H1 (cell line): ENCODE data around the gene EXT2. TPM values are rescaled to one million over a fixed set of nuclear protein-coding genes. Genes with fewer than 3 reads are reported as not detected.

Experiments used
- CTCF ChIA-PET: fragments of 300-600 bp; sonication (Branson Sonifier 250); formaldehyde crosslinking; loops from one replicate; lab custom pipeline; 2021; ENCODE audit not compliant: partially characterized antibody; lab: Charles Lee
- POLR2A ChIA-PET: fragments of 300-600 bp; sonication (Branson Sonifier 250); formaldehyde crosslinking; loops from one replicate; lab custom pipeline; 2021; ENCODE audit warnings: inconsistent platforms; ENCODE audit not compliant: partially characterized antibody; lab: Charles Lee
- DNase-seq, 2 experiments: peaks; one replicate each; pipeline versions ENCODE4 v3.0.0 to v3.0.0-alpha.2; 2010 to 2022; ENCODE audit warnings: low spot score in 2 of 2, low read depth in 1 of 2, mixed read lengths in 1 of 2
- FAIRE-seq: peaks from 2 replicates; lab custom pipeline; 2011; peaks lifted over from hg19 to GRCh38; lab: Jason Lieb, UNC
- H2AFZ ChIP-seq: 2 replicates; pipeline ENCODE4 v1.8.1; 2012; ENCODE audit warnings: low read length, inconsistent platforms
- H2AK5ac ChIP-seq: 2 replicates; pipeline ENCODE4 v1.6.1; 2013; ENCODE audit warnings: low read depth, low read length
- H2BK120ac ChIP-seq: replicated peaks from 2 replicates; pipeline ENCODE3; 2013; ENCODE audit warnings: low read depth, low read length, inconsistent platforms
- H2BK12ac ChIP-seq: 2 replicates; pipeline ENCODE4 v1.6.1; 2013; ENCODE audit warnings: low read depth, low read length
- H2BK15ac ChIP-seq: 2 replicates; pipeline ENCODE4 v1.6.1; 2013; ENCODE audit warnings: low read length
- H2BK20ac ChIP-seq: 2 replicates; pipeline ENCODE4 v1.6.1; 2013; ENCODE audit warnings: low read length
- H2BK5ac ChIP-seq: 2 replicates; pipeline ENCODE4 v1.6.1; 2013; ENCODE audit warnings: low read depth, low read length
- H3K14ac ChIP-seq: 2 replicates; pipeline ENCODE4 v1.6.1; 2013; ENCODE audit warnings: inconsistent platforms; ENCODE audit not compliant: insufficient read length
- H3K18ac ChIP-seq: 2 replicates; pipeline ENCODE4 v1.6.1; 2013; ENCODE audit warnings: low read length; ENCODE audit errors: extremely low read depth
- H3K23ac ChIP-seq: 2 replicates; pipeline ENCODE4 v1.6.1; 2013; ENCODE audit warnings: inconsistent platforms; ENCODE audit not compliant: insufficient read length
- H3K23me2 ChIP-seq: 2 replicates; pipeline ENCODE4 v1.6.1; 2013; ENCODE audit warnings: low read depth, low read length
- H3K27ac ChIP-seq: 2 replicates; pipeline ENCODE4 v1.6.1; 2011; ENCODE audit warnings: low read depth, low read length, inconsistent platforms
- H3K27me3 ChIP-seq, 4 experiments: replicated peaks in 1 of 4; 1 replicate in 1 of 4; 2 replicates in 3 of 4; pipeline versions ENCODE4 v1.6.1 to v1.8.1; 2011 to 2013; ENCODE audit warnings: low read length in 3 of 4, mild to moderate bottlenecking in 3 of 4, inconsistent platforms in 2 of 4, mixed read lengths in 2 of 4, moderate library complexity in 1 of 4; ENCODE audit not compliant: control insufficient read depth in 3 of 4, insufficient read depth in 3 of 4; ENCODE audit errors: extremely low read depth in 1 of 4
- H3K36me3 ChIP-seq, 4 experiments: 2 replicates each; pipeline versions ENCODE4 v1.6.1 to v1.8.1; 2011 to 2013; ENCODE audit warnings: mild to moderate bottlenecking in 4 of 4, low read length in 3 of 4, moderate library complexity in 2 of 4, control low read depth in 1 of 4, inconsistent platforms in 1 of 4; ENCODE audit not compliant: insufficient read depth in 4 of 4, control insufficient read depth in 2 of 4
- H3K4ac ChIP-seq: replicated peaks from 2 replicates; pipeline ENCODE3; 2013; ENCODE audit warnings: low read length, low read depth, mixed read lengths, inconsistent platforms; ENCODE audit not compliant: insufficient read length
- H3K4me1 ChIP-seq, 4 experiments: replicated peaks in 1 of 4; 1 replicate in 1 of 4; 2 replicates in 3 of 4; pipeline versions ENCODE4 v1.6.1 to v1.8.1; 2011 to 2013; ENCODE audit warnings: low read length in 3 of 4, inconsistent platforms in 2 of 4, mixed read lengths in 1 of 4; ENCODE audit not compliant: insufficient read depth in 4 of 4, control insufficient read depth in 3 of 4
- H3K4me2 ChIP-seq, 2 experiments: 2 replicates each; pipeline versions ENCODE4 v1.6.1 to v1.8.1; 2011 to 2013; ENCODE audit warnings: low read depth in 2 of 2, low read length in 2 of 2, control low read depth in 1 of 2, inconsistent platforms in 1 of 2, mild to moderate bottlenecking in 1 of 2; ENCODE audit not compliant: insufficient read depth in 1 of 2
- H3K4me3 ChIP-seq, 4 experiments: fragments of 200-600, 300-600 bp in 1 of 4; sonication (generic), shearing (Covaris generic), sonication (Bioruptor Twin) in 1 of 4; 2 replicates each; pipeline versions ENCODE4 v1.5.1 to v1.8.1; 2011 to 2016; ENCODE audit warnings: low read length in 4 of 4, low read depth in 3 of 4, control low read depth in 2 of 4, inconsistent platforms in 2 of 4, mild to moderate bottlenecking in 2 of 4, mixed read lengths in 1 of 4, moderate library complexity in 1 of 4; ENCODE audit not compliant: insufficient read depth in 2 of 4; ENCODE audit errors: extremely low read depth in 1 of 4
- H3K56ac ChIP-seq: replicated peaks from 2 replicates; pipeline ENCODE3; 2013; ENCODE audit warnings: low read depth, mild to moderate bottlenecking, mixed read lengths, low read length, inconsistent platforms; ENCODE audit not compliant: insufficient read length
- H3K79me1 ChIP-seq: 2 replicates; pipeline ENCODE4 v1.6.1; 2013; ENCODE audit warnings: low read depth, low read length, control low read depth
- H3K79me2 ChIP-seq, 2 experiments: 2 replicates each; pipeline versions ENCODE4 v1.6.1 to v1.8.1; 2012 to 2013; ENCODE audit warnings: low read length in 2 of 2, mild to moderate bottlenecking in 2 of 2, inconsistent platforms in 1 of 2; ENCODE audit not compliant: insufficient read depth in 2 of 2, control insufficient read depth in 1 of 2
- H3K9ac ChIP-seq, 4 experiments: replicated peaks in 1 of 4; 1 replicate in 1 of 4; 2 replicates in 3 of 4; pipeline versions ENCODE4 v1.6.1 to v1.8.1; 2011 to 2013; ENCODE audit warnings: low read depth in 3 of 4, low read length in 3 of 4, control low read depth in 2 of 4, mild to moderate bottlenecking in 2 of 4, moderate library complexity in 2 of 4, inconsistent platforms in 1 of 4; ENCODE audit errors: extremely low read depth in 1 of 4
- H3K9me3 ChIP-seq, 2 experiments: 2 replicates each; pipeline versions ENCODE4 v1.6.1 to v1.8.1; 2012 to 2013; ENCODE audit warnings: mild to moderate bottlenecking in 2 of 2, moderate library complexity in 2 of 2, control low read depth in 1 of 2, inconsistent platforms in 1 of 2, low read depth in 1 of 2, low read length in 1 of 2, mixed read lengths in 1 of 2; ENCODE audit not compliant: insufficient read depth in 2 of 2
- H4K20me1 ChIP-seq, 2 experiments: replicated peaks in 1 of 2; 2 replicates each; pipeline versions ENCODE3 to v1.8.1; 2011 to 2013; ENCODE audit warnings: inconsistent platforms in 2 of 2, low read length in 2 of 2, mild to moderate bottlenecking in 1 of 2; ENCODE audit not compliant: insufficient read depth in 2 of 2, control insufficient read depth in 1 of 2
- H4K5ac ChIP-seq: 2 replicates; pipeline ENCODE4 v1.6.1; 2013; ENCODE audit warnings: low read length, low read depth, mixed read lengths, inconsistent platforms; ENCODE audit not compliant: insufficient read length
- H4K8ac ChIP-seq: 2 replicates; pipeline ENCODE4 v1.8.0; 2013; ENCODE audit warnings: mild to moderate bottlenecking, moderate library complexity, low read length, inconsistent platforms; ENCODE audit not compliant: insufficient read depth; ENCODE audit errors: extremely low read depth
- H4K91ac ChIP-seq: replicated peaks from 2 replicates; pipeline ENCODE3; 2013; ENCODE audit warnings: low read length, mixed read lengths, inconsistent platforms; ENCODE audit not compliant: insufficient read length
- CHD1 ChIP-seq: IDR thresholded peaks from 2 replicates; pipeline ENCODE4 v1.6.1; 2012; ENCODE audit warnings: low read depth, low read length, improper control_type of control experiment
- EZH2 ChIP-seq: fragments of 200-600 bp; sonication (generic); IDR thresholded peaks from 2 replicates; pipeline ENCODE4 v1.7.1; 2012; ENCODE audit warnings: low read depth, mild to moderate bottlenecking, moderate library complexity, low read length, inconsistent platforms; ENCODE audit not compliant: severe bottlenecking
- HDAC2 ChIP-seq, 2 experiments: fragments of 300-600 bp in 1 of 2; sonication (generic) in 1 of 2; IDR thresholded peaks; 2 replicates each; pipeline ENCODE4 v1.6.1; 2011 to 2012; ENCODE audit warnings: low read depth in 2 of 2, low read length in 2 of 2, mild to moderate bottlenecking in 2 of 2, moderate library complexity in 2 of 2, borderline replicate concordance in 1 of 2, inconsistent platforms in 1 of 2
- POLR2AphosphoS5 ChIP-seq: IDR thresholded peaks from 2 replicates; pipeline ENCODE4 v1.6.1; 2011; ENCODE audit warnings: low read depth, low read length
- POU5F1 ChIP-seq: IDR thresholded peaks from 2 replicates; pipeline ENCODE4 v1.6.1; 2011; ENCODE audit warnings: low read depth, mild to moderate bottlenecking, low read length, moderate library complexity
- RXRA ChIP-seq: IDR thresholded peaks from 2 replicates; pipeline ENCODE4 v1.6.1; 2011; ENCODE audit warnings: low read depth, mild to moderate bottlenecking, low read length, moderate library complexity; ENCODE audit not compliant: insufficient read depth
- WGBS, 2 experiments: shearing (Covaris generic) in 1 of 2; methylation state at CpG; one replicate each; pipeline versions ENCODE4 v1.1.6 to v1.1.7; 2013 to 2015; ENCODE audit warnings: low lambda C conversion rate in 2 of 2, mixed read lengths in 2 of 2, inconsistent platforms in 1 of 2, low coverage in 1 of 2, missing lambda C conversion rate in 1 of 2; ENCODE audit not compliant: insufficient replicate concordance in 2 of 2, insufficient coverage in 1 of 2, insufficient read length in 1 of 2; ENCODE audit errors: extremely low coverage in 1 of 2, missing lambda C conversion rate in 1 of 2; 5-methylcytosine and 5-hydroxymethylcytosine counted together
- polyA plus RNA-seq, 7 experiments: library from polyadenylated mRNA; depleted of rRNA in 3 of 7; stranded (reverse) in 5 of 7; unstranded in 2 of 7; fragments of >200 nt in 5 of 7; fragments of 200-250 nt in 2 of 7; gene quantifications; 1 replicate in 5 of 7; 2 replicates in 1 of 7; 4 replicates in 1 of 7; pipeline versions ENCODE4 v1.2.1 to v1.2.3, GENCODE V29; 2011 to 2013; ENCODE audit warnings: missing spikeins in 2 of 7, mixed read lengths in 2 of 7
- total RNA-seq: library from RNA; stranded (reverse); fragmentation: NEBNext Ultra II Directional; extraction: Animal tissue kit (Norgen Biotek cat#: 25700); gene quantifications from 2 replicates; pipeline ENCODE4 v1.2.1, GENCODE V29; 2021

EXT2 gene
- total and polyA plus RNA-seq, 2 of the 8 experiments (the other 6 are each of a cell fraction or from before 2014, with no cell fraction given): 29.8 to 42.8 TPM

GRCh38 chr11:44260081-44260480 lies 164.6 kb downstream of the EXT2 start:
- Histone ChIP-seq H3K79me1 (no peaks in the 10 kb centered on the region), H3K36me3 (no peaks in the 10 kb centered on the region), H3K79me2 (no peaks in the 10 kb centered on the region), H4K20me1 (no peaks in the 10 kb centered on the region), H2BK5ac (no peak overlapping the region), H2BK12ac (no peak overlapping the region), H2BK20ac (no peak overlapping the region), H3K4me2 (no peak overlapping the region), H2BK120ac (no peak overlapping the region), H3K18ac (no peak overlapping the region), H3K9ac (no peak overlapping the region), H3K23ac (no peak overlapping the region), H3K4me1 (no peaks in the 10 kb centered on the region; a peak in 2 of 7 replicates), H3K27ac (no peak overlapping the region), H2AK5ac (no peak overlapping the region), H3K23me2 (no peaks in the 10 kb centered on the region; the same call in 1 of the 2 replicates), H4K8ac (no peak overlapping the region; the same call in 1 of the 2 replicates), H3K27me3 (no peaks in the 10 kb centered on the region), H3K9me3 (no peaks in the 10 kb centered on the region), H3K14ac (no peak overlapping the region), H3K56ac (no peak overlapping the region), H4K91ac (no peak overlapping the region), H4K5ac (no peak overlapping the region), H3K4ac (no peak overlapping the region), H2BK15ac (no peak overlapping the region), H3K4me3 (no peak overlapping the region), H2AFZ (no peak overlapping the region)
- ChIA-PET POLR2A (no interaction called here), CTCF (interaction anchor here (0.6 to 2.5 kb wide), 4 partner anchors 26 to 126 kb away, joined by 3 to 10 read pairs (median 3); no protein-coding TSS in a partner anchor)
- DNase-seq (no peak), FAIRE-seq (no peak)
- TF ChIP-seq POU5F1 (no peak), HDAC2 (IDR thresholded peaks at IDR 0.05; ENCODE audit: borderline replicate concordance in 1 of 2, low read depth in 2 of 2, low read length in 2 of 2) (no peak), POLR2AphosphoS5 (no peak), EZH2 (no peak), RXRA (no peak), CHD1 (no peak)
- WGBS, 2 experiments: 93% methylated on average over 4 of the region's 4 CpGs; no CpG with 5 or more reads in 1 of the 2 experiments
